Measurements from ENCODE around the gene CTSD.
"Not testable (repeated sequence)": the region's sequence is repeated elsewhere in the genome, so short reads cannot be mapped to it uniquely, and the experiment has no call there.

Gene CTSD

GRCh38 chr11:1770061-1770460, 6.3 kb upstream of the CTSD start:
- no peak for DNase-seq (ENCODE audit: low read depth in 2 of 2)

- not testable (repeated sequence) for DNase-seq (ENCODE audit: low read depth in 2 of 2)
These were observed 5.7 kb upstream of the CTSD start for GRCh38 chr11:1769304-1769936.

- DNase-seq (ENCODE audit: low read depth in 2 of 2) = no peak
These were observed 4.4 kb upstream of the CTSD start for GRCh38 chr11:1768141-1768469.

GRCh38 chr11:1767399-1768140, 3.8 kb upstream of the CTSD start:
- no peak for DNase-seq (ENCODE audit: low read depth in 2 of 2)

GRCh38 chr11:1766719-1767398, 3.1 kb upstream of the CTSD start:
- DNase-seq (ENCODE audit: low read depth in 2 of 2) = no peak

- DNase-seq (ENCODE audit: low read depth in 2 of 2) = no peak
These were observed 2.4 kb upstream of the CTSD start for GRCh38 chr11:1765871-1766718.

- DNase-seq (ENCODE audit: low read depth in 2 of 2) = no peak
These were observed 361 bp downstream of the CTSD start for GRCh38 chr11:1763336-1763795.

GRCh38 chr11:1762537-1763302, 1.0 kb downstream of the CTSD start:
- no peak for DNase-seq (ENCODE audit: low read depth in 2 of 2)

- DNase-seq (ENCODE audit: low read depth in 2 of 2) = no peak
These were observed 1.7 kb downstream of the CTSD start for GRCh38 chr11:1761857-1762536.

- no peak for DNase-seq (ENCODE audit: low read depth in 2 of 2)
These were observed 2.4 kb downstream of the CTSD start for GRCh38 chr11:1761110-1761856.

- no peak for DNase-seq (ENCODE audit: low read depth in 2 of 2)
These were observed 3.2 kb downstream of the CTSD start for GRCh38 chr11:1760351-1761109.

GRCh38 chr11:1759851-1760220, 3.9 kb downstream of the CTSD start:
- DNase-seq (ENCODE audit: low read depth in 2 of 2) = no peak

- no peak for DNase-seq (ENCODE audit: low read depth in 2 of 2)
These were observed 4.4 kb downstream of the CTSD start for GRCh38 chr11:1759151-1759850.

GRCh38 chr11:1758611-1759150, 5.0 kb downstream of the CTSD start:
- no peak for DNase-seq (ENCODE audit: low read depth in 2 of 2)

GRCh38 chr11:1757861-1758610, 5.7 kb downstream of the CTSD start:
- DNase-seq (ENCODE audit: low read depth in 2 of 2) = peak; percentile 18 to 31

- no peak for DNase-seq (ENCODE audit: low read depth in 2 of 2)
These were observed 6.6 kb downstream of the CTSD start for GRCh38 chr11:1756791-1757771.

All from stimulated activated CD8-positive, alpha-beta memory T cell treated with anti-CD3 and anti-CD28 coated beads, Interleukin-15, amount 100 ng/mL, for 4 hours (primary cell).